Transverse colon (tissue), 4 donors: Measurements from ENCODE around the gene ATXN10.

Experiments used
- EP300 ChIP-seq: sonication (generic); formaldehyde crosslinking; IDR thresholded peaks from one replicate; pipeline ENCODE4 v1.6.1; 2017; ENCODE audit warnings: antibody characterized with exemption, low read depth
- POLR2A ChIP-seq: fragments of 450-650 bp; IDR thresholded peaks from one replicate; pipeline ENCODE4 v1.6.1; 2016; ENCODE audit warnings: antibody characterized with exemption, mild to moderate bottlenecking, moderate library complexity
- POLR2AphosphoS5 ChIP-seq, 3 donors: sonication (generic); formaldehyde crosslinking; IDR thresholded peaks; one replicate each; pipeline ENCODE4 v1.6.1; 2016; ENCODE audit warnings: antibody characterized with exemption in 3 of 3
- TF ChIP-seq, protein P1 (sequence below), 5 experiments: fragments of 200-600 bp in 3 of 5; fragments of 450-650 bp in 2 of 5; sonication (generic) in 3 of 5; IDR thresholded peaks; 1 replicate in 2 of 5; 2 replicates in 3 of 5; pipeline ENCODE4 v1.5.1; 2016 to 2017; ENCODE audit warnings: antibody characterized with exemption in 5 of 5, inconsistent platforms in 3 of 5, mild to moderate bottlenecking in 2 of 5, moderate library complexity in 1 of 5

DNA sequence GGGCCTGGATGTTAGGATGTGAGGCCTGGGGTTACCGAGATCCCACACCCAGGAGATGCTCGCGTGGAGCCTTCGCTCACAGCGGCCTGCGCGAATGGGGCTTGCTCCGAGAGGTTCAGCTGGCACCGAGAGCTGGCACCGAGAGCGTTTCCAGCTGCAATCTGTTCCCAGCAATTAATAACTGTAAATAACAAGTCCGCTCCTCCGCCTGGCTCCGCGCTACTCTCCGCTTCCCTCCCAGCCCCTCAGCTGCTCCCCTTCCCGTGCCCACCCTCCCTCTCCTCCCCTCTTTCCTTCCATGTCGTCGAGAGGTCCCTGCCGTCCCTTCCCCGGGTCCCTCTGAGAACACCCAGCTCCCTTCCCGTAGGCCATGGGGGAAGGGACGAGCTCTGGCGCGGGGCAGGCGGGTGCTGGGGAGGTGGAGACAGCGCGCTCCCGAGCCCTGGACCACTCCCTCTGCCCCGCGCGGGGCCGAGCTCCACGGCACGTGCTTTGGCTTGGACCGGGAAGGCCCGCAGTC, 194.6 kb downstream of the ATXN10 start:
- TF ChIP-seq, protein P1, sequence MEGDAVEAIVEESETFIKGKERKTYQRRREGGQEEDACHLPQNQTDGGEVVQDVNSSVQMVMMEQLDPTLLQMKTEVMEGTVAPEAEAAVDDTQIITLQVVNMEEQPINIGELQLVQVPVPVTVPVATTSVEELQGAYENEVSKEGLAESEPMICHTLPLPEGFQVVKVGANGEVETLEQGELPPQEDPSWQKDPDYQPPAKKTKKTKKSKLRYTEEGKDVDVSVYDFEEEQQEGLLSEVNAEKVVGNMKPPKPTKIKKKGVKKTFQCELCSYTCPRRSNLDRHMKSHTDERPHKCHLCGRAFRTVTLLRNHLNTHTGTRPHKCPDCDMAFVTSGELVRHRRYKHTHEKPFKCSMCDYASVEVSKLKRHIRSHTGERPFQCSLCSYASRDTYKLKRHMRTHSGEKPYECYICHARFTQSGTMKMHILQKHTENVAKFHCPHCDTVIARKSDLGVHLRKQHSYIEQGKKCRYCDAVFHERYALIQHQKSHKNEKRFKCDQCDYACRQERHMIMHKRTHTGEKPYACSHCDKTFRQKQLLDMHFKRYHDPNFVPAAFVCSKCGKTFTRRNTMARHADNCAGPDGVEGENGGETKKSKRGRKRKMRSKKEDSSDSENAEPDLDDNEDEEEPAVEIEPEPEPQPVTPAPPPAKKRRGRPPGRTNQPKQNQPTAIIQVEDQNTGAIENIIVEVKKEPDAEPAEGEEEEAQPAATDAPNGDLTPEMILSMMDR (IDR thresholded peaks at IDR 0.05): no peak
- TF ChIP-seq POLR2A: no peak
- TF ChIP-seq POLR2AphosphoS5 (IDR thresholded peaks at IDR 0.05): no peak
- TF ChIP-seq EP300: no peak
